HG02852 (cell line): ENCODE data around the gene KCNQ2.

Experiments
- ATAC-seq: cut with Tn5 transposase; IDR thresholded peaks from one replicate; pipeline ENCODE4 v1.9.1; 2021; ENCODE audit warnings: mild to moderate bottlenecking, moderate library complexity; ENCODE audit not compliant: unreplicated experiment

KCNQ2 gene

DNA sequence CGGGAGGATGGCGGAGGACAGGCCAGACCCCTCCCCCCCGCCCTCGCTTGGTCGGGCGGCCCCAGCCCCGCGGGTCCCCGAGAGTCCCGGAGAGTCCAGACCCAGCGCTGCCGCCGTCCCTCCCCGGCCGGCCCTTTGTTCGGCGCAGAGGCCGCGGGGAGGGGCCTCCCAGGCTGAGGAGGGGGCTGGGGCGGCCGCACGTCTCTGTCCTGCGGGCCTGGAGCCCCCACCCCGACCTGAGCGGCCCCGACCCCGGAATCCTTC lies 806 bp downstream of the KCNQ2 start:
- no peak for ATAC-seq

DNA sequence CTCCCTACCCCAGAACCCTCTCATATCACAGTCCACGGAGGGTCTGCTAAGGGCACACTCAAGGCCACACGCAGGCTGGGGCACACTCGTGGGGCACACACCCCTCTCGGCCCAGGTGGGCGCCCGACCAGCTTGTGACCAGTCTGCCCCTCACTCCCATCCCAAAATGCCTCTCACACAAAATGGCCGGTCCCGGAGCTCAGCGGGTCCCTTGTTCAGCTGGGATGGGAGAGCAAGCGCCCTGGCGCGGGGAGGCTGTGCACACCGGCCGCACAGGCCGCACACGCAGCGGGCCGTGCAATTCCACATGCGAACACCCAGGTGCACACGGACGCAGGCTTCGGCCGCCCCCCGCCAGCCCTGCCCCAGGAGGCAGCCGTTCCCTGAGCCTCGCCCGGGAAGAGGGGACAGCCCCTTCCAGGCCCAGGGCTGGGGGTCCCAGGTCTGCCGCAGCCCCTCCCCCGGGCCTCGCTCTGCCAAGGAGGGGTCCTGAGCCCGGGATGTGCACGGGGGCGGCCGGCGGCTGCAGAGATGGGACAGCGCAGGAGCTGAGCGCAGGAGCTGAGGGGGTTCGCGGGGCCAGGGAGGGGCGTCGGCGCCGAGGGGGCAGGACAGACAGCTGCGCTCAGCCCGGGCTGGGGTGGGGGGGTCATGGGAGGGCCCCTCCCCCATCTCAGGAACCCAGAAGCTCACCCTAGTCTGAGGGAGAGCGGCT lies 1.3 kb downstream of the KCNQ2 start:
- no peak for ATAC-seq

DNA sequence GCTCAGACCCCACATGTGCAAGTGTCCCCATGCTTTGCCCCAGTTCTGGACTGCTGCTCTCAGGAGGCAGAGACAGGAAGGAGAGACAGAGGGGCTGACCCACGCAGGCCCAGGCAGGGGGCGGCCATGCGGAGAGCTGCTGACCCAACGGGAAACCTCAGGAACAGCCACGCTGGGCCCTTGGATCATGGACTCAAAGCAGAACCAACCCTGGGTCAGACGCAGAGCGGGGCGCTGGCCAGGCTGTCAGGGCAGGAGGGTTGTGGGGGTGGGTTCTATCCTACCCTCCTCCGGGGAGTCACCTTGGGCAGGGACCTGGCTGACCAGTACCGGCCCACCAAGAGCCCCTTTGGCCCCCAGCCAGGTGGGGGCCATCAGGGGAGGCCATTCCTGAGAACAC lies 2.0 kb downstream of the KCNQ2 start:
- ATAC-seq = no peak

DNA sequence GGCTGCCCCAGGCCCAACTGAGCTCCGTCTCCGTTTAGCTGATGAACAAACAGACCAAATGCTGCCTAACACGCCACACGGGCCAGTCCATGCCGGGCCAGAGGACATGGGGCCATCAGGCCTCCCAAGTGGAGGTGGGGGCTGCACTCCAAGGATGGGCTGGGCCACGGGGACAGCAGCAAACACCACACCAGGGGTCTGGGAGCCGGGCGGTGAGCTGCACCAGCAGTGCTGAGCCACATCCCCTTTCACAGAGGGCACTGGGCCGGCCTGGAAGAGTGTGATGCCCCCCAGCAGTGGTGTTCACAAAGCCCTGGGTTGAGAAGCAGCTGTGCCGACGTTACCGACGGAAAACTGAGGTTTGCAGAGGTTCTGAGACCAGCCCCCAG lies 2.7 kb downstream of the KCNQ2 start:
- no peak for ATAC-seq

DNA sequence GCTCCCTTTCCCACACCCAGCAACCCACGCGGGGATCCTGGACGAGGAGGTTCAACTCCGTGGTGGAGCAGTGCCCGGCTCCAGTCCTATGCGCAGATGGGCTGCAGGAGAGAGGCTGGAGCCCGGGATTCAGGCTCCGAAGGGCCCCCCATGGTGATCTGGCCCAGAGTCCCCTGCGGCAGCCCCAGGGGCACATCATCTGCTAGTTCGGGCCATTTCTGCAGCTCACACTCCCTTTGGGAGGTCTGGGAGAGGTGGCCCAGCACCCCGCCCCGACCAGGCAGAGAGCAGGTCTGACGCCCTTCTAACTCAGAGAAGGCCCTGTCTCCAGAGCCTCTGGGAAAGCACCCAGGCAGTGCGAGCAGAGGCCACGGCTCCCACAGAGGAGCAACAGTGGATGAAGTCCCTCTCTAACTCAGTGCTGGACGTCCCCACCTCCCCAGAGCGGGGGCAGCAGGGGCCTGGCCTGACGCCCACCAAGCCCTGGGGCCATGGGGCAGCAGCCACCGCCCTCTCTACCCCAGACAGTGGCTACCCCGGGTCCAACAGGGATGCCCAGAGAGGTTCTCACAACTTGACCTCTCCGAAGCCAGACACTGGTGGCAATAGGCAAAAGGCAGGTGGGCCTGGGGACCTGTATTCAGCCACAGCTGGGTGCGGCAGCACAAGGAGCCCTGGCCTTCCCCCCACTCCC lies 3.3 kb downstream of the KCNQ2 start:
- no peak for ATAC-seq

DNA sequence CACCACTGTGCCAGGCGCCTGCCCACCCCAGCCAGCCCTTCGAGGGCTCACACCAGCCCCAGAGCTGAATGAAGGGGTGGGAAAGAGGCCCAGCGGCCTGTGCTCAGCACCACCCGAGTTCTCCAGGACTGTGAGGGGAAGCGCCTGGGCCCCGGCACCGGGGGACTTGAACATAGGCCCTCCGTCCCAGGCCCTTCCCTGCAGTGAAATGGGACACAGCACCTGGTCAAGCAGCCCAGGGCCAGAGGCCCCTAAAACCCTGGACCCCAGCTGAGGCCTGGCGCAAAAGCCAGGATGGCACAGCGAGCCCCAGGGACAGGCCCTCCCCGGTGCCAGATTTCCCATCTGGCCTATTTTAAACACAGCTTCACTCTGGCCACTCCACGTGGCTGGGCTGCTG lies 4.0 kb downstream of the KCNQ2 start:
- no peak for ATAC-seq

DNA sequence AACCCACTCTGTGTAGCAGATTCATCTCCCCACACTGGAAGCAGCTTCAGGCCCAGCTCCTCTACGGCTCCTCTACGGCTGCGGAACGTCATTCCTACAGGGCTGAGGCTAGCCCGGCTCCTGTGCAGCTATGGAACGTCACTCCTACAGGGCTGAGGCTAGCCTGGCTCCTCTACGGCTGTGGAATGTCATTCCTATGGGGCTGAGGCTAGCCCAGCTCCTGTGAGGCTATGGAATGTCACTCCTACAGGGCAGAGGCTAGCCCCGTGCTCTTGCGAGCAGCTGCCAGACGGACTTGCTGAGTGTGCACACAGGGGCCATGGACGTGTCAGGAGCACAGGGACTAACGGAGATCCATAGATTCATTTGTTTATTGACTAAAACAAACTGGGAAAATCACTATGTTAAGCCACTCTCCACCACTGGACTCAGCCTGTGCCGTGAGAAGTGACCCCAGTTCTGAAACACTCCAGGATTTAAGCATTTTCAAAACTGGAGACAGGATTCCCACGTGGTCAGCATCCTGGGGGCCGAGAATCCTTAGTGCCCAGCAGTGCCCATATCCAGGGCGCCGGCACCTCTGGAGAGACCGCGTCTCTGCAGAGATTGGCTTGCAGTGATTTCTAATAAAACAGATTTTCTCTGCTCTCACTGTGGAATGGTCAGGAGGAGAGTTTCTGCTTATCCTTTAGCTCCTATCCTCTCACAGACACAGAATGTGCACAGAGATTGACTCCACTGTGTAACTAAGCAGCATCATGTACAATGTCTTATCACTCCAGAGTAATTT lies 5.0 kb downstream of the KCNQ2 start:
- ATAC-seq = no peak

DNA sequence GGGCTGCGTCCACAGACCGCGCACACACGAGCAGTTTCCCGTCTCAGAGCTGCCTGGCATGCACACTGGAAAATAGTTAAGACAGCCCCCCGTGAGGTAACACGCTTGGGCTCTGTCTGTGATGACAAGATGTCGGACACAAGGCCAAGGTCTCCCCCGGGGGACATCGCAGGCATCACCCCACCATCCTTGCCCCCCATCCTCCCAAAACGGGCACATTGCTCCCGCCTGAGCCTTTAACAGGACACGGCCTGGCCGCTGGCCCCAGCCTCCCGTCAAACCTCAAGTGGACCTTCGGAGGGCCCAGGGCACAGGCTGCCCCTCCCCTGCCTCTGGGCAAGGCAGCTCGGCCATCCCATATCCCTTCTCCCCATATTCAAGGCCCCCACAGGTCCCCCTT lies 5.6 kb downstream of the KCNQ2 start:
- no peak for ATAC-seq

DNA sequence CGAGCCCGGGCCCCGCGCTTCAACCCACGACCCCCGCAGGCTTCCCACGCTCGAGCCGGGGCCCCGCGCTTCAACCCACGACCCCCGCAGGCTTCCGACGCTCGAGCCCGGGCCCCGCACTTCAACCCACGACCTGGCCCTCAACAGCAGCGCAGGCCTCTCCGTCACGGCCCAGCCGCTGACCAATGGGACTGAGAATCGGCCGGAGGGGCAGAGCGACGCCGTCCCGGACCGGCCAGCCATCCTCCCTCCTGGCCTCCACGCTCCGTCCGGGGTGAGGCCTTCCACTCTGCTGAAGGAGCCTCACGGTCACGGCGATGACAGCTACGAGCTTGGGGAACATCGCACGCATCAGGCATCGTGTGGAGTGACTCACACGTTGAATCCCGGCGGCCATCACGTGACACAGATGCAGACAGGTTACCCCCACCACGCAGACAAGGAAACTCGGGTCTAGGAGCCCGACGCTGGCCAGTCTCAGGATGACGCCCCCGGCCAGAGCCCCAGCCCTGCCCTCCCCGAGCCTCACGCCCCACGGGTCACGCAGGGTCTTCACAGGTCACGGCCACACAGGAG lies 6.1 kb downstream of the KCNQ2 start:
- ATAC-seq = no peak

DNA sequence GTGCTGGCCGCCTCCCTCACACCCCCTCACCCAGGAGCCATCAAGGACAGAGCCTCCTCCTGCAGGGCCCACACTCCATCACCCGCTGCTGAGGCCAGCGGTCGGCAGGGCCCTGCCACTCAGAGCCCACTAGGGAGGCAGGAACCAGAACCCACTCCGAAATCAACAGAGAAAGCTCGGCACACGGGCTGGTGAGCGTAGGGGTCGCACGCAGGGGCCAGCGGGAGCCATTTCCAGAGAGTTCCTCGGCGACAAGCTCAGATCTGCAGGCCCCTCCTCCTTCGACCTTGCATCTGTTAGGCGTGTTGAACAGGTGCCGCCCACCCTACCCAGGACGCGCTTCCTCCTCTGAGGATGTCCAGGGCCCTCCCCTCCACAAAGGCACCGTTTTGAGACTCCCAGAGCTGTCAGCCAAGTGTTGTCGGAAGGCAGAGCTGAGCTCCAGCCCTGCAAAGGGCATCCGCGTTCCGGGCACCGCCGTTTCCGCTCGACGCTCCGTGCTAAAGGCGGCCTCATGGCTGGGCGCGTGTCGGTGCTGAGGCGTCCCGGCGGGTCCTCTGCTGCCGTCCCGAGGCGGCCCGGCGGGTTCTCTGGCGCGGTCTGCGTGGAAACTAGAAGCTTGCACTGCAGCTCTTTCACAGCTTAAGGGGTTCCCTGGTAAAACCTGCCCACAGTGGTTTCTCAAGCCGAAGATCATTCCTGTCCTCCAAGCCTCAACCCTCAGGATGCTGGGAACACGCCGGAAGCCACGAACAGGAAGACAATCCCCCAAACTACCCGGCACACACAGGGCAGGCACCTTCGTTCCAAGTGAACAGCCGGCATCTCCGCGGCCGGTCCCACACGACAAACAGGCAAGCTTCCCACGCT lies 6.8 kb downstream of the KCNQ2 start:
- ATAC-seq = no peak

DNA sequence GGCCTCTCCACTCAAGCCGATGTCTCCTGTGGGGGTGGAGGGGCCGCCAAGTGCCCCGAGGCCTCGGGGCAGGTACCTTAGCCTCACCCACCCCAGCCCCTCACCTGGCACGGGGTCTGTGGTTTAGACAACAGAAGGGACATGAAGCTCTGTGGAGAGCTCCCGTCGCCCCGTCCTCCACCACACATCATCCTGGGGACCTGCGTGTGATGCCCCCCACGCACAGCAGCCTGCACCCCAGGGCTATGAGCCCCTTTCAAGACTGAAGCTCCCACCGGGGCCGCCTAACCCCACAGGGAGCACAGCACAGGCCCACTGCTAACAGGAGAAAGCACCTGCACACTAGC lies 8.2 kb downstream of the KCNQ2 start:
- no peak for ATAC-seq

DNA sequence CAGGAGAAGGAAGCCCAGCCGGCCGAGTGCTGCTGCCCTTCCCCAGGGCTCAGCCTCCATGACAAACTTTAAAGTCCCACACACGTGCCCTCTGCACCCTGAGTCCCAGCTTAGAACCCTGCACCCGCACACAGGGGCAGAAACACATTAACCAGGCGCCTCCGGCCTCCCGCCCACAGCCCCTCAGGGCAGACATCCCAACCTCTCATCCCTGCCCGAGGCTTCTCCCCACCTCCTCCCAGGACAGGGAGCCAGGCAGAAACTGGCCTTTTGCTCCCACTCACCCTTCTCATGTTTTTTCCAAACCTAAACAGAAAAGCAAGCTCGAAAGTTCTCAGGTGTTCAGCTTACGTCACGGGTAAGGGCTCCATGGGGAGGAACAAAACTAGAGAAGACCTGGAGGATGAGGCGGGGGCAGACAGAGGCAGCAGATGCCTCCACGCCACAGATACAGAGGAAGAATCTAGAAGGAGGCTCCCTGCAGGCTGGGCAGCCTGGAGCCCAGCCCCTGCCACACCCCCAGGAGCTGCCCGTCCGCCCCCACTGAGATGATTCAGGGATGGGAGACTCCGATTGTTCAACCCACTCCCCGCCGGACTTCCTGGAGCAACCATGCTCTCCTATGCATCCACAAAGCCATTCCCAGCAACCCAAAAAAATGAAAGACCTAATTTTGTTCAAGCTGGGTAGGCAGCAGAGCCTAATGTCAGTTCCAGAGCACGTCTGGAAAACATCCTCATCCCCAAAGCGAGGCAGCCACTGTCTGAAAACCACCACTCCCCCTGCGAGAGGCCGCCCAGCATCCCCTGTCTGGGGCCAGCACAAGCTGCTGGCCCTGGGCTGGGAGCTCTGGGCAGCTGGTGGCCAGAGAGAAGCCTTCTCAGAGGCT lies 8.8 kb downstream of the KCNQ2 start:
- no peak for ATAC-seq

DNA sequence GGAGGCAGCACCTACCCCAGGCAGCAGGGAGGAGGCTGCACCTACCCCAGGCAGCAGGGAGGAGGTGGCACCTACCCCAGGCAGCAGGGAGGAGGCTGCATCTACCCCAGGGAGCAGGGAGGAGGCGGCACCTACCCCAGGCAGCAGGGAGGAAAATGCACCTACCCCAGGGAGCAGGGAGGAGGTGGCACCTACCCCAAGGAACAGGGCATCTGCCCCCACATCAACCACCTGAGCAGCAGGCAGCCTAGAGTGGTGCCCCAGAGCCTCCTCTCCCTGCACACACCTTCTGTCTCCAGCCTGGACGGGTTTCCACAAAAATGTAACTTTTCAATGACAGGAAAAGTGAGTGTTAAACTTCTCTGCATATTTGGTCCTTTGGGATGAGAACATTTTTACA lies 10.2 kb downstream of the KCNQ2 start:
- no peak for ATAC-seq

DNA sequence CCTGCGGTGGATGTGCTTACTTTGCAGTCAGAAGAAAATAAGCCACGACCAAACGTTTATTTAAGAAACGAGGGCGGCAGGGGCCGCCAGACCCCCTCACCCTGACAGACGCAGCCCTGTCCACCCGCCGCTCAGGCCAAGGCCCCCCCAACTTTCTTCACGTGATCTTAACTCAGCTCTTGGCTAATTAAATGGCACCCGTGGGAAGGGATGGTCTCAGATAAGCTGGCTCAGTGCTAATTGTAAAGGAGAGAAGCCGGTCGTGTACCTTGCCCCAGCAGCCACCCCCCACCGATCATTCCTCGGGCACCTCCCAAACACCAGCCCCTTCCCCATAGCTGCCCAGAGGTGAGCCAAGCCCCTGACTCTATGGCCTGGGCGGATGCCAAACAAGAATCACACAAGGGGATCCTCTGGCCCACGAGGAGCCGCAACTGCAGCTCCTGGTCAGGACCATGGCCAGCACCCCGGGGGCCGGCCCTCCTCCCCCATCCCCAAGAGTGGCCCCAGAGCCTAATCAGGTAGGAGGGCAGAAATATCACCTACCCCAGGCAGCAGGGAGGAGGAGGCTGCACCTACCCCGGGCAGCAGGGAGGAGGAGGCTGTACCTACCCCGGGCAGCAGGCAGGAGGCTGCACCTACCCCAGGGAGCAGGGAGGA lies 11.2 kb downstream of the KCNQ2 start:
- ATAC-seq = no peak

DNA sequence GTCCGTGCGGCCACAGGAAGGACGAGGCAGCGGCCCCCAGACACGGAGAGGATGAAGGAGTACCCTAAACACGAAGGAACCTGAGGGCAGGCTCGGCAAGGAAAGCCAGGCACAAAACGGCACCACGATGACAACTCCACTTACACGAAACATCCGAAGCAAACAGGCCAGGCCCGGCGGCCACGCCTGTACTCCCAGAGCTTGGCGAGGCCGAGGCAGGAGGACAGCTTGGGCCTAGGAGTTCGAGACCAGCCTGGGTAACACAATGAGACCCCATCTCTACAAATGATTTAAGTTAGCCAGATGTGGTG lies 13.4 kb downstream of the KCNQ2 start:
- no peak for ATAC-seq

DNA sequence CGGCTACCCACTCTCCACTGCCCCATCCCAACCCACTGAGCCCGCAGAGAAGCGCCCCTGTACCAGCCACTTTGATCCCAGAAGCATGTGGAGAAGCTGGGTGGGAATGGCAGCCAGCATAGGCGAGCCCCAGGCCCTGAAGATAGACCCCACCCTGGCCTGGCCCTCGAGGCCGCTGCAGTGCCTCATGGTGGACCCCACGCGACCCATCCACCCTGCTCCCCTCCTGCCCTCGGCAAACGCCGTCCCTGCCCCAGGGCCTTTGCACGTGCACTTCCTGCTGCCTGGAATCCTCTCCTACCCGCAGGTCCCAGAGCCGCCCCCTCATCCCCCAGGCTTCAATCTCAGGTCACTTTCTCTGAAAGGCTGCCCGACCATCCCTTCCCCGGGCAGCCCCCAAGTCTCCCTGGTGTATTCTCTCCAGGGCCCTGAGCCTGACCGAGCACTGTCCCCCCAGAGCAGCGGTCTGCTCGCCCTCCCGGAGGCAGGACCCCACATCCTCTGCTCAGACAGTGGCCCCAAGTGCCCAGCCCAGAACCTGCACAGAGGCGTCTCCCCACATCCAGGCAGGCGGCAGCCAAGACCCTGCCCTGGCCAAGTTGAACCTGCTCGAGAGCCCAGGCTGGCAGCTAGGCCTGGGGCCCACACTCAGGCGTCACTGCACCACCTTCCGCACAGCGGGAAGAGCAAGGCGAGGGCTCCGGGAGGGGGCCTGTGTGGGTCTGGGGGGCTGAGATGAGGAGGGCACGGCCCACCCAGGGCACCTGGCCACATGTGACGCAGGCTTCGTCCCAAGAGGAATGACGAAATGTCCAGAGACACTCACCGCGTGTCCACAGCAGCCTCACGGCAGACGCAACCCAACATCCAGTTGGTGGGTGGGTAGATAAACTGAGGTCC lies 14.0 kb downstream of the KCNQ2 start:
- ATAC-seq = no peak

DNA sequence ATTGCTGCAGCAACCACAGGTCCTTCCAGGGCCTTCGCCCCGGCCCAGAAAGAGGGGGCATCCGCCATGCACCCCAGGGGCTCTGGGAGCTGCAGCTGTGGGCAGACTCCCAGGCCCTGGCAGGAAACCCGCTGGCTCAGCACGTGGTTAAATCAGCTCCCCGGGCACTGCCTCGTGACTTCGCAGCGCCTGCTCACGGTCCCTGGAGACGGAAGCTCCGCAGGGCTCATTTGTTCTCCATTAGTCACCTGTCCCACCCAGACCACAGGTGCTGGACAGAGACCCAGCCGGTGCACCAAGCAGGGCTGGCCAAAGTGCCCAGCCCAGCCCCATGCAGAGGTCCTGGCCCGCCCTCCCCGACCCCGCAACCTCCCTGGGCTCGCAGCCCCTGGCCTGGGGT lies 14.7 kb downstream of the KCNQ2 start:
- no peak for ATAC-seq

DNA sequence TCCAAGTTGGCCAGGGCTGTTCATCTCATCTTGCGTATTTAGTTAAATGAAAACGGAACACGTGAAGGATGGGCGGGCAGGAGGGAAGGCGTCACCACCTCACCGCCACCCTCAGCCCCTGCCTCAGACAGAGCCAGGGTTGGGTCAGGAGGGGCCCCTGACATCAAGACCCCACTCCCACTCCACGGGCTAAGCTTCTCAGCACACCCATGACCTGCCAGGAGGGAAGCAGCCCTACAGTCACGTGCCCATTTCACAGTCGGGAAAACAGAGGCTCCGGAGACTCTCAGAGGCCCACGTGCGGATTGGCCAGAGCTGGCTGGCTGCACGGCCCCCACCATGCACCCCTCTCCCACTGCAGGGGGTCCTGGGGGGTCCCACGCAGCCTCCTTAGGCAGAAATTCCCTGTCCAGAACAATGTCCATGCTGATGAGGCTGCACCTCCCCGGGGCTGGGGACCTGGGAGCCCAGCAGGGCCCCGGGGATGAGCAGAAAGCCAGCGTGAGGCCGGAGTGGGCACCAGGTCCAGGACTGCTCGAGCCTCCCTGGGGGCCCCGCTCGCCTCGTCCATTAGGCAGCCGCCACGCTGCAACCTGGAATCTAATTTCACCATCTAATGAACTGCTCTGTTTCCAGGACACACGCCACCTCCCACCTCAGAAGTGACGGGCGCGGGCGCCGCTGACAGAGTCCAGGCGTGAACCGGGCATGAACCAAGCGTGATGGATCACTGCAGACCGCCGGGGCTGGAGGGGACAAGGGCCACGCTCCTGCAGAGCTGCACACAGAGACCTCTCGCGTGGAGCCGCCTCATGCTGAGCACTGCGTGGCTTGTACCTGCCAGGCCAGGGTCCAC lies 15.8 kb downstream of the KCNQ2 start:
- ATAC-seq = no peak
